B cell (primary cell): Measurements from ENCODE around the gene PCDHGC4. TPM values are rescaled to one million over a fixed set of nuclear protein-coding genes. Genes with fewer than 3 reads are reported as not detected.

Source experiments
- ATAC-seq: fragments of 200-7000 bp; cut with Tn5 transposase; one replicate; pipeline ENCODE4 v1.10.0; 2021; ENCODE audit warnings: low read depth, mild to moderate bottlenecking, moderate number of reproducible peaks, moderate library complexity
- CTCF ChIA-PET: fragments of 350-600 bp; sonication (Branson Sonifier 250); formaldehyde crosslinking; loops from one replicate; lab custom pipeline; 2021; ENCODE audit warnings: antibody characterized with exemption, inconsistent platforms; lab: Charles Lee
- POLR2A ChIA-PET: fragments of 350-600 bp; sonication (Branson Sonifier 250); formaldehyde crosslinking; loops from one replicate; lab custom pipeline; 2021; ENCODE audit warnings: antibody characterized with exemption; lab: Charles Lee
- DNase-seq: peaks from one replicate; pipeline ENCODE4 v3.0.0; 2013
- H2AFZ ChIP-seq: 2 replicates; pipeline ENCODE4 v1.6.1; 2012; ENCODE audit warnings: mild to moderate bottlenecking, low read depth, low read length; ENCODE audit not compliant: insufficient read depth, poor library complexity, severe bottlenecking
- H3K27ac ChIP-seq, 2 donors: 1 replicate in 1 of 2; 2 replicates in 1 of 2; pipeline ENCODE4 v1.5.1; 2012 to 2013; ENCODE audit warnings: low read length in 2 of 2, mild to moderate bottlenecking in 2 of 2, moderate library complexity in 1 of 2
- H3K27me3 ChIP-seq, 4 experiments: fragments of 200-600 bp in 1 of 4; sonication (generic) in 1 of 4; replicated peaks in 1 of 4; 1 replicate in 2 of 4; 2 replicates in 2 of 4; pipeline versions ENCODE4 v1.6.1 to v1.7.0; 2013 to 2016; ENCODE audit warnings: low read length in 3 of 4, mild to moderate bottlenecking in 2 of 4, mixed read lengths in 1 of 4, moderate library complexity in 1 of 4; ENCODE audit not compliant: insufficient read depth in 4 of 4, control insufficient read depth in 3 of 4; ENCODE audit errors: control extremely low read depth in 1 of 4
- H3K36me3 ChIP-seq, 2 experiments: replicated peaks in 1 of 2; 1 replicate in 1 of 2; 2 replicates in 1 of 2; pipeline versions ENCODE4 v1.6.1 to v1.7.1; 2013; ENCODE audit warnings: low read length in 1 of 2; ENCODE audit not compliant: insufficient read depth in 2 of 2, control insufficient read depth in 1 of 2; ENCODE audit errors: control extremely low read depth in 1 of 2, extremely low read depth in 1 of 2
- H3K4me1 ChIP-seq, 2 donors: fragments of 200-600 bp in 1 of 2; sonication (generic) in 1 of 2; 1 replicate in 1 of 2; 2 replicates in 1 of 2; pipeline versions ENCODE4 v1.5.1 to v1.6.1; 2013 to 2017; ENCODE audit warnings: low read length in 2 of 2; ENCODE audit not compliant: control insufficient read depth in 2 of 2, insufficient read depth in 2 of 2
- H3K4me2 ChIP-seq: replicated peaks from 2 replicates; pipeline ENCODE3; 2012; ENCODE audit warnings: mild to moderate bottlenecking, low read depth, low read length; ENCODE audit not compliant: poor library complexity, severe bottlenecking
- H3K4me3 ChIP-seq, 5 experiments: fragments of 200-600 bp in 1 of 5; sonication (generic) in 1 of 5; 1 replicate in 3 of 5; 2 replicates in 2 of 5; pipeline versions ENCODE4 v1.5.1 to v1.7.0; 2011 to 2016; ENCODE audit warnings: low read length in 4 of 5, mild to moderate bottlenecking in 4 of 5, low read depth in 2 of 5, control low read depth in 1 of 5, moderate library complexity in 1 of 5; ENCODE audit not compliant: insufficient read depth in 1 of 5; ENCODE audit errors: control extremely low read depth in 1 of 5, extremely low read depth in 1 of 5
- H3K79me2 ChIP-seq: fragments of 200-600 bp; sonication (generic); one replicate; pipeline ENCODE4 v1.6.0; 2016; ENCODE audit warnings: low read length; ENCODE audit not compliant: control insufficient read depth, insufficient read depth
- H3K9ac ChIP-seq: fragments of 200-600 bp; sonication (generic); 2 replicates; pipeline ENCODE4 v1.6.1; 2017; ENCODE audit warnings: mild to moderate bottlenecking, low read length, moderate library complexity
- H3K9me3 ChIP-seq, 3 donors: one replicate each; pipeline versions ENCODE4 v1.6.1 to v1.7.1; 2013; ENCODE audit warnings: low read length in 2 of 3; ENCODE audit not compliant: control insufficient read depth in 2 of 3, insufficient read depth in 1 of 3; ENCODE audit errors: control extremely low read depth in 1 of 3
- H4K20me1 ChIP-seq: 2 replicates; pipeline ENCODE4 v1.6.0; 2012; ENCODE audit warnings: mild to moderate bottlenecking, low read length; ENCODE audit not compliant: insufficient read depth, control insufficient read depth, poor library complexity, severe bottlenecking
- H3K27ac Mint-ChIP-seq: one replicate; pipeline ENCODE4 v1.8.0; 2021; ENCODE audit warnings: mixed read lengths
- H3K27me3 Mint-ChIP-seq: one replicate; pipeline ENCODE4 v1.8.0; 2021; ENCODE audit warnings: mixed read lengths
- H3K4me1 Mint-ChIP-seq: one replicate; pipeline ENCODE4 v1.8.0; 2021; ENCODE audit warnings: mixed read lengths
- H3K4me3 Mint-ChIP-seq: one replicate; pipeline ENCODE4 v1.8.0; 2021; ENCODE audit warnings: mixed read lengths
- H3K9me3 Mint-ChIP-seq: one replicate; pipeline ENCODE4 v1.8.0; 2022; ENCODE audit warnings: mixed read lengths; ENCODE audit not compliant: insufficient read depth
- CTCF ChIP-seq: fragments of 200-600 bp; IDR thresholded peaks from one replicate; pipeline ENCODE4 v1.8.0; 2022; ENCODE audit warnings: antibody characterized with exemption, mild to moderate bottlenecking
- EZH2 ChIP-seq: IDR thresholded peaks from 2 replicates; pipeline ENCODE4 v1.6.1; 2012; ENCODE audit warnings: borderline replicate concordance, low read depth, mild to moderate bottlenecking, moderate library complexity, low read length; ENCODE audit not compliant: insufficient read depth, poor library complexity, severe bottlenecking
- WGBS: methylation state at CpG from one replicate; pipeline ENCODE4 v1.1.5; 2013; ENCODE audit warnings: missing lambda C conversion rate; ENCODE audit not compliant: insufficient coverage; 5-methylcytosine and 5-hydroxymethylcytosine counted together
- intact Hi-C: fragments of 100-400 bp; cut with micrococcal nuclease; formaldehyde crosslinking; loops from one replicate; pipeline ENCODE4 v1.10.0; 2022
- polyA plus RNA-seq: library from polyadenylated mRNA; depleted of rRNA; stranded (reverse); fragments of >200 nt; gene quantifications from 2 replicates; pipeline ENCODE4 v1.2.3, GENCODE V29; 2012
- total RNA-seq, 2 donors: library from RNA; stranded (reverse); fragments of 120-200 nt in 1 of 2; gene quantifications; 1 replicate in 1 of 2; 2 replicates in 1 of 2; pipeline versions ENCODE4 v1.2.3 to v1.2.4, GENCODE V29; 2013 to 2022

Gene PCDHGC4
- total and polyA plus RNA-seq, 2 donors (not counting 1 experiment from before 2014, with no cell fraction given) = 0.09 to 0.42 TPM

GRCh38 chr5:141528291-141528984 lies 43.6 kb downstream of the PCDHGC4 start:
- Histone ChIP-seq H3K9ac (no peak overlapping the region), H4K20me1 (peaks cover 7% of the 10 kb centered on the region), H3K27ac (no peak overlapping the region), H3K79me2 (no peaks in the 10 kb centered on the region), H3K9me3 (no peaks in the 10 kb centered on the region), H3K4me2 (no peak overlapping the region), H3K27me3 (no peaks in the 10 kb centered on the region), H3K4me1 (peaks cover 5 to 9% of the 10 kb centered on the region in 2 donors), H3K36me3 (peaks cover 7 to 83% of the 10 kb centered on the region in 2 experiments), H3K4me3 (no peak overlapping the region), H2AFZ (no peak overlapping the region)
- peaks cover 9% of the 10 kb centered on the region for H3K4me1 Mint-ChIP-seq
- ChIA-PET CTCF (interaction anchor here (0.6 to 11.5 kb wide), 11 partner anchors 14 to 1143 kb away, joined by 3 to 176 read pairs (median 5); partner anchors contain the start of genes PCDHGA11, PCDHGA12 and PCDHGC3), POLR2A (no interaction called here)
- no peak overlapping the region for H3K4me3 Mint-ChIP-seq
- no peak for ATAC-seq
- no peaks in the 10 kb centered on the region for H3K9me3 Mint-ChIP-seq
- peak overlapping the region; percentile 4 for H3K27ac Mint-ChIP-seq
- H3K27me3 Mint-ChIP-seq = no peaks in the 10 kb centered on the region
- no peak for TF ChIP-seq CTCF
- TF ChIP-seq EZH2 = no peak
- intact Hi-C loops = no loop called here
- DNase-seq = no peak
- 98% methylated on average over 8 of the region's 11 CpGs for WGBS

GRCh38 chr5:141529002-141529401 lies 44.2 kb downstream of the PCDHGC4 start:
- CTCF ChIA-PET = interaction anchor here (0.6 to 11.5 kb wide), 10 partner anchors 14 to 1144 kb away, joined by 3 to 176 read pairs (median 6); partner anchors contain the start of genes PCDHGA12 and PCDHGC3
- H3K27ac Mint-ChIP-seq = peak overlapping the region; percentile 4
- H3K4me2 ChIP-seq = no peak overlapping the region

More at GRCh38 chr5:141529002-141529401, 44.2 kb downstream of the PCDHGC4 start:
- H4K20me1 ChIP-seq = peaks cover 7% of the 10 kb centered on the region
- intact Hi-C loops = no loop called here
- no peak overlapping the region for H2AFZ ChIP-seq
- no peak overlapping the region for H3K4me3 ChIP-seq
- no peaks in the 10 kb centered on the region for H3K9me3 Mint-ChIP-seq
- H3K4me1 Mint-ChIP-seq = peaks cover 9% of the 10 kb centered on the region
- H3K9me3 ChIP-seq = no peaks in the 10 kb centered on the region
- DNase-seq (no peak), ATAC-seq (no peak)
- no peak overlapping the region for H3K27ac ChIP-seq
- no peak overlapping the region for H3K9ac ChIP-seq
- H3K79me2 ChIP-seq = no peaks in the 10 kb centered on the region
- peaks cover 5 to 9% of the 10 kb centered on the region in 2 donors for H3K4me1 ChIP-seq
- H3K27me3 Mint-ChIP-seq = no peaks in the 10 kb centered on the region
- WGBS = no CpG with 5 or more reads among the region's 5 CpGs
- no peaks in the 10 kb centered on the region for H3K27me3 ChIP-seq
- no peak overlapping the region for H3K4me3 Mint-ChIP-seq
- POLR2A ChIA-PET = no interaction called here
- peaks cover 7 to 83% of the 10 kb centered on the region in 2 experiments for H3K36me3 ChIP-seq
- no peak for TF ChIP-seq CTCF
- no peak for TF ChIP-seq EZH2
